ENCODE results near the gene IFNA17. TPM values are rescaled to one million over a fixed set of nuclear protein-coding genes. Genes with fewer than 3 reads are reported as not detected.
"Not testable (repeated sequence)": the region's sequence is repeated elsewhere in the genome, so short reads cannot be mapped to it uniquely, and the experiment has no call there.

The IFNA17 gene
- total RNA-seq, 2 experiments from 2014 or later: not detected

DNA sequence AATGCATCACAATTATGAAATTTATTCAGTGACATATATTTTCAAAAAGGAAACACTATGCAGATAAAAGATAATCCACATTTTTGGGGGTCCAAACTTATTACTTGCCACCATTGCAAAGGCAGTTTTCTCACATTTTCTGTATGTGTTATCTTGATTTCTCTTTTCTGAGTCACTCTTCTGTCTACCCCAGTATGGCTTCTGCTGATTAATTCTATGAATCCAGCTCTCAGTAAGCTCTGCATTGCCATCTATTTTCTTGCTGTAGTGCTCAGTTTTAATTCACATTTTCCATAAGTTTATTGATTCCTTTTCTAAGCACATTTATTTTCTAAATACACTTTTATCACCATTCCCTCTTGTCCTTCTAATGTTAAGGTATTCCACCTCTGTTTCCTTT is 22.8 kb downstream of the IFNA17 start:
- Mint-ChIP-seq H3K27ac (no peak overlapping the region), H3K4me1 (ENCODE audit: low read depth) (no peaks in the 10 kb centered on the region), H3K4me3 (no peak overlapping the region), H3K36me3 (ENCODE audit: low read depth) (no peaks in the 10 kb centered on the region), H3K27me3 (ENCODE audit: low read depth) (peaks cover 26% of the 10 kb centered on the region), H3K9me3 (ENCODE audit: insufficient read depth) (no peaks in the 10 kb centered on the region)
- CTCF ChIA-PET: interaction anchor here (1.3 kb wide), 1 partner anchor 8 kb away, joined by 3 read pairs; no protein-coding TSS in a partner anchor
- DNase-seq: no peak
- no peak for ATAC-seq
- POLR2A ChIA-PET: no interaction called here

DNA sequence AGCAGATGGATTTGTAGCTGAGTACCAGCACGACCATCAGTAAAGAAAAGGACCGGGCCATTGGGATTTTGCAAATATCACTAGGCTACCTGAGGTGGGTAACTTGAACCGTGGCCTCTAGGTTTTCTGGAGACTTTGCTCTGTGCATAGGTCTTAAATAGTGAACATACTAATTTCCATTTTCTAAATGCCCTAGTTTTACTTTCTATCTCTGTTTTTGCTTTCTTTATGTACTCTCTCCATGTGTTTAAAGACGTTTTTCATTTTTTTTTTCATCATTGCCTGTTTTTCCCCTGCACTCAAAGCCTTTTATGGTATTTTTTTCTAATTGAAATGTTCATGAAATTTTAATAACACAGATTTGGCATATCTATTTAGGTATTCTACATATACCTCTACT is 25.9 kb downstream of the IFNA17 start, which contains the start of gene IFNA7:
TSS of gene IFNA7 (minus strand) at position 101 of the 400 bp plus-strand sequence. CDS start at position 61, 40 bp downstream.
- H3K9me3 Mint-ChIP-seq (ENCODE audit: insufficient read depth); H3K4me1 Mint-ChIP-seq (ENCODE audit: low read depth); H3K4me3 Mint-ChIP-seq; H3K36me3 Mint-ChIP-seq (ENCODE audit: low read depth); CTCF ChIA-PET; DNase-seq; POLR2A ChIA-PET; H3K27ac Mint-ChIP-seq; ATAC-seq: not testable (repeated sequence)
- peaks cover 35% of the 10 kb centered on the region for H3K27me3 Mint-ChIP-seq (ENCODE audit: low read depth)

DNA sequence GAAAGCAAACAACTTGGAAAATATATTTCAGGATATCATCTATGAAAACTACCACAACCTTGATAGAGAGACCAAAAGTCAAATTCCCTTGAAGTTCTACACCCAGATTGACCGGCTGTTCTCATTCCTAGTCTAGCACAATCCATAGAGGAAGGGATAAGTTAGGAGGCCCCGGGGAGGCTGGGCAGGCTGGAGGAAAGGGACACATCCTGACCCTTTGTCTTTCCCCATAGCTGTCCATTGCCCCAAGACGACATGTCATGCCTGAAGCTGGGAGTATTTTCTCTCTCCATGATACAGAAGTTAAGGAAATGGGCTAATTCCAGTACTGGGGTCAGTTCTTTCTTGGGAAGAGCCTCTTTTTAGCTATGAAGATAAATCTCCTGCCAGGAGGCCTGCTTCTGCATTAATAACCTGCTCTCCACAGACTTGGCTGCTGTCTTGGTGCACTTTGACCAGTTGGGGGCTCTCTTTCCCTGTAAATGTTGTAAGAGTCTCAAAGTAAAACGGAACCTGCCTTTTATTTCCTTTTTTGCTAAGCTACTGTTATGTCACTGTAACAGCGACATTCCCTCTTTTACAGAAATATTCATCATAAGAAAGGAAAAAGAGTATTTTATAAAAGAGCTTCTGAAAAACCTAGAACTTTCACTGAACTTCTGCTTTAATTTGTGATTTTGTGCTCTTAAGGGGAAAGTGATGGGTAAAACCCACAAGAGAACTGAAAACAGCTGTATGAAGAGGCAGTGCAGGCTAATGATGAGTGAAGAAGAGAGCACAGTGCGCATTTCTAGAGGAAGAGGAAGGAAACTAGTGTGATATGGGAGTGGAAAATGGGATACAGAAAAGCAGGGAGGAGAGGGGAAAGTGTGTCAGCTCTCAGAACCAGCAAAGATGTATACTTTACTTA is 32.9 kb downstream of the IFNA17 start:
- POLR2A ChIA-PET; H3K36me3 Mint-ChIP-seq (ENCODE audit: low read depth); H3K9me3 Mint-ChIP-seq (ENCODE audit: insufficient read depth); H3K4me1 Mint-ChIP-seq (ENCODE audit: low read depth); H3K27ac Mint-ChIP-seq: not testable (repeated sequence)
- peak overlapping the region; percentile 33 for H3K4me3 Mint-ChIP-seq
- ATAC-seq (peak; percentile 94), DNase-seq (peak; percentile 69)
- H3K27me3 Mint-ChIP-seq (ENCODE audit: low read depth): peaks cover 19% of the 10 kb centered on the region
- CTCF ChIA-PET: interaction anchor here (0.6 to 2.7 kb wide), 52 partner anchors 9 to 883 kb away, joined by 3 to 26 read pairs (median 5); partner anchors contain the start of genes IFNA14 and KLHL9

DNA sequence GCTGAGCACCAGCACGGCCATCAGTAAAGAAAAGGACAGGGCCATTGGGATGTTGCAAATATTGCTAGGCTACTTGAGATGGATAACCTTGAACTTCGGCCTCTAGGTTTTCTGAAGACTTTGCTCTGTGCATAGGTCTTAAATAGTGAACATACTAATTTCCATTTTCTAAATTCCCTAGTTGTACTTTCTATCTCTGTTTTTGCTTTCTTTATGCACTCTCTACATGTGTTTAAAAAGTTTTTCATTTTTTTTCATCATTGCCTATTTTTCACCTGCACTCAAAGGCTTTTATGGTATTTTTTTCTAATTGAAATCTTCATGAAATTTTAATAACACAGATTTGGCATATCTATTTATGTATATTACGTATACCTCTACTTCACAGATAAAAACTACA is 40.5 kb downstream of the IFNA17 start, which contains the start of gene IFNA4:
TSS of gene IFNA4 (minus strand) at position 101 of the 400 bp plus-strand sequence. CDS start at position 45, 56 bp downstream.
- H3K4me3 Mint-ChIP-seq; H3K36me3 Mint-ChIP-seq (ENCODE audit: low read depth); H3K27ac Mint-ChIP-seq; H3K9me3 Mint-ChIP-seq (ENCODE audit: insufficient read depth); ATAC-seq; CTCF ChIA-PET; DNase-seq; POLR2A ChIA-PET: not testable (repeated sequence)
- Mint-ChIP-seq H3K4me1 (ENCODE audit: low read depth) (peaks cover 10% of the 10 kb centered on the region), H3K27me3 (ENCODE audit: low read depth) (peaks cover 13% of the 10 kb centered on the region)

DNA sequence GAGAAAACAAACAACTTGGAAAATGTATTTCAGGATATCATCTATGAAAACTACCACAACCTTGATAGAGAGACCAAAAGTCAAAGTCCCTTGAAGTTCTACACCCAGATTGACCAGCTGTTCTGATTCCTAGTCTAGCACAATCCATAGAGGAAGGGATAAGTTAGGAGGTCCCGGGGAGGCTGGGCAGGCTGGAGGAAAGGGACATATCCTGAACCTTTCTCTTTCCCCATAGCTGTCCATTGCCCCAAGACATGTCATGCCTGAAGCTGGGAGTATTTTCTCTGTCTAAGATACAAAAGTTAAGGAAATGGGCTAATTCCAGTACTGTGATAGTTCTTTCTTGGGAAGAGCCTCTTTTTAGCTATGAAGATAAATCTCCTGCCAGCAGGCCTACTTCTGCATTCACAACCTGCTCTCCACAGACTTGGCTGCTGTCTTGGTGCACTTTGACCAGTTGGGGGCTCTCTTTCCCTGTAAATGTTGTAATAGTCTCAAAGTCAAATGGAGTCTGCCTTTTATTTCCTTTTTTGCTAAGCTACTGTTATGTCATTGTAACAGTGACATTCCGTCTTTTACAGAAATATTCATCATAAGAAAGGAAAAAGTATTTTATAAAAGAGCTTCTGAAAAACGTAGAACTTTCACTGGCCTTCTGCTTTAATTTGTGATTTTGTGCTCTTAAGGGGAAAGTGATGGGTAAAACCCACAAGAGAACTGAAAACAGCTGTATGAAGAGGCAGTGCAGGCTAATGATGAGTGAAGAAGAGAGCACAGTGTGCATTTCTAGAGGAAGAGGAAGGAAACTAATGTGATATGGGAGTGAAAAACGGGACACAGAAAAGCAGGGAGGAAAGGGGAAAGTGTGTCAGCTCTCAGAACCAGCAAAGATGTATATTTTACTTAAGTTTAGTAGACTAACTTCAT is 44.9 kb downstream of the IFNA17 start:
- H3K27me3 Mint-ChIP-seq (ENCODE audit: low read depth): peaks cover 13% of the 10 kb centered on the region
- H3K4me3 Mint-ChIP-seq; H3K27ac Mint-ChIP-seq; POLR2A ChIA-PET; H3K9me3 Mint-ChIP-seq (ENCODE audit: insufficient read depth); H3K36me3 Mint-ChIP-seq (ENCODE audit: low read depth): not testable (repeated sequence)
- DNase-seq: peak; percentile 50
- CTCF ChIA-PET: interaction anchor here (0.6 to 2.8 kb wide), 47 partner anchors 9 to 605 kb away, joined by 3 to 26 read pairs (median 4); partner anchors contain the start of gene IFNA8
- peaks cover 10% of the 10 kb centered on the region for H3K4me1 Mint-ChIP-seq (ENCODE audit: low read depth)
- peak; percentile 90 for ATAC-seq

Other genes starting within 250 kb of the IFNA17 start
- 10 to 100 TPM; 13.3 to 13.9 TPM for gene HACD4, start 196.6 kb downstream of the IFNA17 start, total RNA-seq
- gene IFNB1, start 150.3 kb downstream of the IFNA17 start, total RNA-seq: not detected
- gene IFNW1, start 86.4 kb downstream of the IFNA17 start, total RNA-seq: not detected
- gene IFNA21, start 61.6 kb downstream of the IFNA17 start, total RNA-seq: not detected
- not detected for gene IFNA4, start 40.6 kb downstream of the IFNA17 start, total RNA-seq
- gene IFNA7, start 26.0 kb downstream of the IFNA17 start, total RNA-seq: not detected
- not detected for gene IFNA10, start 21.1 kb downstream of the IFNA17 start, total RNA-seq
- not detected for gene IFNA16, start 10.9 kb downstream of the IFNA17 start, total RNA-seq
- not detected for gene IFNA14, start 11.8 kb upstream of the IFNA17 start, total RNA-seq
- not detected for gene IFNA5, start 77.1 kb upstream of the IFNA17 start, total RNA-seq
- gene KLHL9, start 107.2 kb upstream of the IFNA17 start, total RNA-seq: 10 to 100 TPM; 17.9 to 18.8 TPM
- not detected for gene IFNA6, start 122.7 kb upstream of the IFNA17 start, total RNA-seq
- gene IFNA13, start 139.8 kb upstream of the IFNA17 start, total RNA-seq: not detected
- not detected for gene IFNA2, start 157.2 kb upstream of the IFNA17 start, total RNA-seq
- gene IFNA8, start 180.9 kb upstream of the IFNA17 start, total RNA-seq: not detected
- not detected for gene IFNA1, start 212.2 kb upstream of the IFNA17 start, total RNA-seq